ENCODE results near the gene HDAC9.

Gene HDAC9

DNA sequence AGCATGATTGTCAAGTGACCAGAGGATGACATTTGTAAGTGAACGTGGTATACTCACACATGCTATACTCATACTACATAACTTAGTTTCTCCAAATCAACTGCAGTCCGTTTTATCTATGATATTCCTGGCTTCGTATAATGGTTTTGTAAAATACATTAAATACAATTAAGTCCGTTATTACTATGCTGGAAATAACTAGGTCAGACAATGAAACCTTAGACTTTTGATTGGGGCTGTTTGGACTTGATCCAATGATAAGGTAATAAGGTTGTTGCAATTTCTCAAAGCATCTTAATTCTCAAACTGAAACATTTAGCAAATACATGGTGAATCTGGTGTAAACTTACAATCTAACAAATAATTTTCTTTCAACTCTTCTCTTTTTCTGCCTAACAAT is 504.9 kb downstream of the HDAC9 start:
- Histone ChIP-seq H3K4me3 (ENCODE audit: low read length) (no peak overlapping the region), H3K9me3 (ENCODE audit: control insufficient read depth, insufficient read depth, low read length) (no peaks in the 10 kb centered on the region), H3K27ac (ENCODE audit: low read depth, low read length) (no peak overlapping the region), H3K9me2 (replicated peaks; ENCODE audit: control insufficient read depth, low read length) (no peaks in the 10 kb centered on the region), H3K4me1 (ENCODE audit: control insufficient read depth, low read length) (no peaks in the 10 kb centered on the region), H3F3A (ENCODE audit: control insufficient read depth, insufficient read depth) (no peaks in the 10 kb centered on the region), H4K20me1 (ENCODE audit: control insufficient read depth, insufficient read depth, low read depth, low read length) (no peaks in the 10 kb centered on the region), H3K79me2 (ENCODE audit: control insufficient read depth, low read length) (no peaks in the 10 kb centered on the region), H3K4me2 (ENCODE audit: low read length) (no peak overlapping the region), H3K27me3 (ENCODE audit: control insufficient read depth, low read length) (no peaks in the 10 kb centered on the region), H3K36me3 (ENCODE audit: control insufficient read depth, low read length) (no peaks in the 10 kb centered on the region)
- TF ChIP-seq, protein P1, sequence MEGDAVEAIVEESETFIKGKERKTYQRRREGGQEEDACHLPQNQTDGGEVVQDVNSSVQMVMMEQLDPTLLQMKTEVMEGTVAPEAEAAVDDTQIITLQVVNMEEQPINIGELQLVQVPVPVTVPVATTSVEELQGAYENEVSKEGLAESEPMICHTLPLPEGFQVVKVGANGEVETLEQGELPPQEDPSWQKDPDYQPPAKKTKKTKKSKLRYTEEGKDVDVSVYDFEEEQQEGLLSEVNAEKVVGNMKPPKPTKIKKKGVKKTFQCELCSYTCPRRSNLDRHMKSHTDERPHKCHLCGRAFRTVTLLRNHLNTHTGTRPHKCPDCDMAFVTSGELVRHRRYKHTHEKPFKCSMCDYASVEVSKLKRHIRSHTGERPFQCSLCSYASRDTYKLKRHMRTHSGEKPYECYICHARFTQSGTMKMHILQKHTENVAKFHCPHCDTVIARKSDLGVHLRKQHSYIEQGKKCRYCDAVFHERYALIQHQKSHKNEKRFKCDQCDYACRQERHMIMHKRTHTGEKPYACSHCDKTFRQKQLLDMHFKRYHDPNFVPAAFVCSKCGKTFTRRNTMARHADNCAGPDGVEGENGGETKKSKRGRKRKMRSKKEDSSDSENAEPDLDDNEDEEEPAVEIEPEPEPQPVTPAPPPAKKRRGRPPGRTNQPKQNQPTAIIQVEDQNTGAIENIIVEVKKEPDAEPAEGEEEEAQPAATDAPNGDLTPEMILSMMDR (IDR thresholded peaks at IDR 0.05; ENCODE audit: low read depth, low read length, poor library complexity, severe bottlenecking) = no peak
- TF ChIP-seq EZH2phosphoT487 (IDR thresholded peaks at IDR 0.05; ENCODE audit: borderline replicate concordance, low read length) = no peak

DNA sequence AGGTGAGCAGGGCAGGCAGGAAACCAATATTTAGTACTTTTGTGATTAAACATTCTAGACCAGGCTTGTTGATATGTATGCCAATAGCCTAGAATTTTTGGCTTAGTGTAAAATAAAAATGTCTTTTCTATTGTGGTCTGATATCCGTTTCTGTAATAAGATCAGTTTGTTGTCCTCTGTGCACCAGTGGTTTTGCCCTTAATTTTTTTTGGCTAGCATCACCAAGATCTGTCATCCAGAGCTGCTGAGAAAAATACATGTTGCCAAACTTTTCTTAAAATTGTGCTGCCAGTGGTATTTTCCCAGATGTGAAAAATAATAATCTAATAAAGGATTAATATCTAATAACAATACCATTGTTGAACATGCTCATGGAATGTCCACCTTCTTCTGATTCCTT is 506.3 kb downstream of the HDAC9 start:
- no peaks in the 10 kb centered on the region for H3K9me3 ChIP-seq (ENCODE audit: control insufficient read depth, insufficient read depth, low read length)
- no peaks in the 10 kb centered on the region for H3K36me3 ChIP-seq (ENCODE audit: control insufficient read depth, low read length)
- no peaks in the 10 kb centered on the region for H4K20me1 ChIP-seq (ENCODE audit: control insufficient read depth, insufficient read depth, low read depth, low read length)

DNA sequence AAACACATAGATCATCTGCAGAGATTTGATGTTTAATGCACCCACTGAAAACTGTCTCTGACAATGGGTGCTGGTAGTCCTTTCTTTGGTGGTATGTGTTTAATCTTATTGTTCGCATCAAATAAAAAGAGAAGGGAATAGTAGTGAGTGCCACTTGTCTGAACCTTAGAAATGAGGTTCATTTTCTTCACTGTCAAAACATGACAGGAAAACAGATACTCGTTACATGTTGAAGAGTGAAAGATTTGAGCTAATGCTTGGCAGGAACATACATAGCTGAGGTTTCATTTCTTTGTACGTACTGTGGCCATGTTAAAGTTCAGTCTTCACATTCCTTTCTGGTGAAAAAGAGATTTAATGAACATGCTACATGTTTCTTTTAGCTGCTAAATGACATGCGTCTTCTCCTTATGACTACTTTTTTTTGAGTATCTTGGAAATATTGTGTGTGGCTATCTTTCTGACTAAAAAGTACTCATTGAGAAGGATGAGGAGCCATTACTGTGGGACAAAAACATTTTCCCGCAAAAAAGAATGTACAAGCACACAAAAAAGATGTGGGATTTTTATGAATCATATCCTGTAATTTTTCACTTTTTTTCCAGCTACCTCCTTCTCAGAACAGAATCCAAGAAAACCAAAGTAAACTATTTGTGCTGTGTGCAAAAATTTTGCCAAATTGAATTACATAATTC is 513.8 kb downstream of the HDAC9 start:
- H3K4me1 ChIP-seq (ENCODE audit: control insufficient read depth, low read length) = peaks cover 13% of the 10 kb centered on the region
- H3K36me3 ChIP-seq (ENCODE audit: control insufficient read depth, low read length) = no peaks in the 10 kb centered on the region
- no peak overlapping the region for H3K27ac ChIP-seq (ENCODE audit: low read depth, low read length)
- H3K27me3 ChIP-seq (ENCODE audit: control insufficient read depth, low read length) = no peaks in the 10 kb centered on the region
- H3K9me2 ChIP-seq (replicated peaks; ENCODE audit: control insufficient read depth, low read length) = no peaks in the 10 kb centered on the region
- no peak overlapping the region for H3K4me2 ChIP-seq (ENCODE audit: low read length)
- H3K9me3 ChIP-seq (ENCODE audit: control insufficient read depth, insufficient read depth, low read length) = 0 out of 2 replicates have a peak, but pooled peaks cover 4% of the 10 kb centered on the region
- no peaks in the 10 kb centered on the region for H4K20me1 ChIP-seq (ENCODE audit: control insufficient read depth, insufficient read depth, low read depth, low read length)
- H3F3A ChIP-seq (ENCODE audit: control insufficient read depth, insufficient read depth) = no peaks in the 10 kb centered on the region
- TF ChIP-seq, protein P1 (IDR thresholded peaks at IDR 0.05; ENCODE audit: low read depth, low read length, poor library complexity, severe bottlenecking) = no peak
- no peak for TF ChIP-seq EZH2phosphoT487 (IDR thresholded peaks at IDR 0.05; ENCODE audit: borderline replicate concordance, low read length)
- no peak overlapping the region for H3K4me3 ChIP-seq (ENCODE audit: low read length)
- no peaks in the 10 kb centered on the region for H3K79me2 ChIP-seq (ENCODE audit: control insufficient read depth, low read length)

More for the DNA sequence above, 506.3 kb downstream of the HDAC9 start:
- Histone ChIP-seq H3K27ac (ENCODE audit: low read depth, low read length) (no peak overlapping the region), H3K4me1 (ENCODE audit: control insufficient read depth, low read length) (no peaks in the 10 kb centered on the region), H3F3A (ENCODE audit: control insufficient read depth, insufficient read depth) (no peaks in the 10 kb centered on the region), H3K4me2 (ENCODE audit: low read length) (no peak overlapping the region), H3K4me3 (ENCODE audit: low read length) (no peak overlapping the region), H3K27me3 (ENCODE audit: control insufficient read depth, low read length) (no peaks in the 10 kb centered on the region), H3K79me2 (ENCODE audit: control insufficient read depth, low read length) (no peaks in the 10 kb centered on the region), H3K9me2 (replicated peaks; ENCODE audit: control insufficient read depth, low read length) (no peaks in the 10 kb centered on the region)
- TF ChIP-seq, protein P1 (IDR thresholded peaks at IDR 0.05; ENCODE audit: low read depth, low read length, poor library complexity, severe bottlenecking) = no peak
- no peak for TF ChIP-seq EZH2phosphoT487 (IDR thresholded peaks at IDR 0.05; ENCODE audit: borderline replicate concordance, low read length)

All from DOHH2 (cell line).